Hepatic stellate cell (primary cell): ENCODE results near the gene IL11.

Experiments
- DNase-seq: peaks from one replicate; pipeline ENCODE4 v3.0.0; 2011; ENCODE audit warnings: low spot score

Gene IL11

DNA sequence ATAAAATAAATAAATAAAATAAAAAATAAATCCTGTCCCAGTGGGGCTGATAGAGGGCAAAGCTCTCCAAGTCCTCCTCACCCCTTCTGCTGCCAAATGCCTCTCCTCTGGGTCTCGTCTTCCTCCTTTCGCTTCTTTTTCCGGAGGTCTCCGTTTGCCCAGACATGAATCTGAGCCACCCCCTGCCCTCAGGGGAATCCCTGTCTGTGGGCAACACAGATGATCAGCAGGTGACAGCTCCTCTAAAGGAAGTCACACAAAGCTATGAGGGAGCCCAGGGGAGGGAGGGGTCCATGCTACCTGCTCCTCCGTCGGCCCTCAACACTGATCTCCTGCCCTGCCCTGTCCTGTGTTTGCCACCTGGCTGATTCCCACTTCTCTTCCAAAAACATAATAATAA is 45.6 kb downstream of the IL11 start:
- DNase-seq, result no peak

DNA sequence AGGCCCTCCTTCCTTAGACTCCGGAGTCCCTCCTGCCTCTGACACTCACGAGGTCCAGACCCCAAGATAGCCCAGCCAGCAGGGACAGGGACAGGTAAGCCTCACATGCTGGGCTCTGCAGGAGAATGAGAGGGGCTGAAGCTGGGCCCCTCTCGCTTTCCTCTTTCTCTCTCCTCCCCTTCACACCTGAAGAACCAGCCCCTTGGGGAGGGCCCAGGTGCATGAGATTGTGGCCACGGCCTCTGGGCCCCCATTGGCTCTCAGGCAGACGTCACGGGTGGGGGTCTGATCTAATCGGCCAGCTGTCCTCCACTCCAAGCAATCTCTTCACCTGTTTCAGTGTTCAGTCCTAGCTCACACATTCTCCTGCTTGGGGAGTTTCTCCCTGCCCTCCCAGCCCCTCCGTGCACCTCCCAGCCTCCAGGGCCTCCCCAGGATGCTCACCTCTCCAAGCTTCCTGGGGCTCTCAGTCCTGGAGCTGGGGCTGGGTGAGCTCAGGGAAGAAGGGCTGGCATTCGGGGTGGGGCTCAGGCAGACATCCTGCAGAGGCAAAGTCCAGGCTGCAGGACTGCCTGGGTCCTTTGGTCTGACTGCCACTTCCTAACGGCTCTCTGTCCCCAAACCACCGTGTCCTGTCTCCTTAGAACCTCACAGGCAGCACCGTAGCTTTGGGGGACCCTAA is 47.9 kb downstream of the IL11 start:
- DNase-seq, result no peak

DNA sequence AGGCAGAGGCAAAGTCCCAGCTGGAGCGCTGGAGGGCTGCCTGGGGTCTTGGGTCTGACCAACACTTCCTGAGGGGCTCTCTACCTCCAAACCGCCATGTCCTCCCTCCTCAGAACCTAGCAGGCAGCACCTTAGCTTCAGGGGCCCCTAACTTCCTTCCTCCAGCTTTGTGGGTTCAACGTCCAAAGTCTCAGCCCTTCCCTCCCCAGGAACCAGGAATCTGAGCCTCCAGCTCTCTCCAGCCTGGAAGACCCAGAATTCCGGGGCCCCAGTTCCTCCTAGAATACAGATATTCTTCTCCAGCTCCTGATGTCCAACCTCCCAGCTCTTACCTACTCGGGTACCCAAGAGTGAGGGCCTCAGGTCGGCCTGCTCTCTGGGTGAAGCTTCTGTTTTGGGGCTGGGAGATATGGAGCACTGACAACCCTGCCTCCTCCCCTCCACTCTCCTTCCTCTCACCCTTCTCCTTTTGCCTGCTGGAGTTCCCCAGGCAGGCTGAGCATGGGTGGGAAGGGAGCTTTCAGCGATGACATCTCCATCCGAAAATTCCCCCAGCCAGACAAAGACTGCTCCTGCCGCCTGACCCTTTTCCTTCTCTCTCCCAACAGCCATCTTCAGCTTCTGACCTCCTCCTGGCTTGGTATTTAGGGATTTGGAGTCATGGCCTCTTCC is 48.7 kb downstream of the IL11 start:
- DNase-seq, result no peak

DNA sequence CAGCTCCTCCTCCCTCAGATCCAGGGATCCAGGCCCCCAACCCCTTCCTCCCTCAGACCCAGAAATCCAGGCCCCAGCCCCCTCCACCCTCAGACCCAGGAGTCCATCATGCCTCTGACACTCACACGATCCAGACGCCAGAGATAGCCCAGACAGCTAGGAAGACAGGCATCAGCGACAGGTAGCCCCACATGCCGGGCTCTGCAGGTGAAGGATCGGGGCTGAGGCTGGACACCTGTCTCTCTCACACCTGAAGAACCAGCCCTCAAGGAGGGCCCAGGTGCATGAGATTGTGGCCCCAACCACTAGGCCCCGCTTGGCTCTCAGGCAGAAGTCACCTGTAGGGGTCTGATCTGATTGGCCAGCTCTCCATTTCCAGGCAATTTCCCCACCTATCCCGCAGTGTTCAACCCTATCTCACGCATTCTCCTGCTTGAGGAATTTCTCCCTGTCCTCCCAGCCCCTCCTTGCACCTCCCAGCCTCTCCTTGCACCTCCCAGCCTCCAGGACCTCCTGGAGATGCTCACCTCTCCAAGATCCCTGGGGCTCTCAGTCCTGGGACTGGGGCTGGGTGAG is 49.3 kb downstream of the IL11 start:
- no peak for DNase-seq

- peak; percentile 83 for DNase-seq
Observed at GRCh38 chr19:55319785-55320184, 50.5 kb downstream of the IL11 start.

GRCh38 chr19:55316646-55317045 is 53.6 kb downstream of the IL11 start:
- DNase-seq, result no peak

DNA sequence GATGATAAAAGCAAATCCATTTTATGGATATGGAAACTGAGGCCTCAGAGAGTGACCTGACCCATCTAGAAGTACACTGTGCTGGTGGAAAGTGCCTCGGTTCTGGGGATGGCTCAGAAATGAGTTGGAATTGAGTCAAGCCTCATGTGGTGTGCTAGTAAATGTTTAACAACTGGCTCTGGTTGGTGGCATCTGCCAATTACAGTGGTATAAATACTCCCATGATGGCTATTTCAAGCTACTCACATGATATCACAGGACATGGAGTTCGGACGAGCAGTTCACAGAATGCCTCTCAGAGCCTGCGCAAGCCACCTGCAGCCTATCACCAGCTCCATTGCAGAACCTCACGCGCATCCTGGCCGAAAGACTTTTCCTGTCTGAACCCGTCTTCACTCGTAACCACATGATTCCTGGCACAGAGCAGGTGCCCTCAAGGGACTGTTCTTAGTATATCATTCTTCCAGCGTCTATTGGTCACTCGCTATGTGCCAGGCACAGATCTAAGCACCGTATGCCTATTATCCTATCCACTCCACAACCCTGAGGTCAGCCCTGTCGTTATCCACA is 54.2 kb downstream of the IL11 start:
- DNase-seq, result no peak

GRCh38 chr19:55314396-55314795 is 55.9 kb downstream of the IL11 start:
- no peak for DNase-seq
